GM19395 (cell line): ENCODE results near the gene IL1RAPL2.

Source experiments
- ATAC-seq: cut with Tn5 transposase; IDR thresholded peaks from one replicate; pipeline ENCODE4 v1.9.1; 2021; ENCODE audit warnings: mild to moderate bottlenecking, moderate library complexity; ENCODE audit not compliant: unreplicated experiment

IL1RAPL2 gene

GRCh38 chrX:105260291-105261043 lies 694.5 kb downstream of the IL1RAPL2 start:
- ATAC-seq, result no peak

GRCh38 chrX:105263171-105263570 lies 697.2 kb downstream of the IL1RAPL2 start:
- no peak for ATAC-seq

- ATAC-seq, result no peak
Observed at GRCh38 chrX:105263801-105264200, 697.8 kb downstream of the IL1RAPL2 start.

- no peak for ATAC-seq
Observed at GRCh38 chrX:105265093-105265492, 699.1 kb downstream of the IL1RAPL2 start.

- no peak for ATAC-seq
Observed at GRCh38 chrX:105266456-105266855, 700.5 kb downstream of the IL1RAPL2 start.

GRCh38 chrX:105267167-105267566 lies 701.2 kb downstream of the IL1RAPL2 start:
- no peak for ATAC-seq

DNA sequence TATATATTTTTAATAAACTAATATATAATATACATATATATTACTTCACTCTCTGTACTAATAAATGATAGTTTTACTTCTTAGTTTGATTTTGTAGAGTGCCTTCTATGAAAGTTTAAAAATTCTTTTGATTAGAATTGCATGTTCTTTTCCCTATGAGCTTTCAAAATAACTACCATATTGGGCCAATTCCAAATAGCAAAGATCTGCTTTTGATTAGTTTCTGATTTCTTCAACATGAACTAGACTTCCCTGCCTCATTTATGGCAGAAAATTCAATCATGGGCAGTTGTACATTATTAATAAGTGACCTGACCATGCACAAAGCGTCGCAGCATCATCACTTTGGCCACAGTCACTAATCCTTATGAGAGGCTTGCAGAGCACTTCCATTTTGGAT lies 703.4 kb downstream of the IL1RAPL2 start:
- ATAC-seq, result no peak

GRCh38 chrX:105273326-105273725 lies 707.3 kb downstream of the IL1RAPL2 start:
- ATAC-seq, result no peak

GRCh38 chrX:105274091-105274490 lies 708.1 kb downstream of the IL1RAPL2 start:
- no peak for ATAC-seq

DNA sequence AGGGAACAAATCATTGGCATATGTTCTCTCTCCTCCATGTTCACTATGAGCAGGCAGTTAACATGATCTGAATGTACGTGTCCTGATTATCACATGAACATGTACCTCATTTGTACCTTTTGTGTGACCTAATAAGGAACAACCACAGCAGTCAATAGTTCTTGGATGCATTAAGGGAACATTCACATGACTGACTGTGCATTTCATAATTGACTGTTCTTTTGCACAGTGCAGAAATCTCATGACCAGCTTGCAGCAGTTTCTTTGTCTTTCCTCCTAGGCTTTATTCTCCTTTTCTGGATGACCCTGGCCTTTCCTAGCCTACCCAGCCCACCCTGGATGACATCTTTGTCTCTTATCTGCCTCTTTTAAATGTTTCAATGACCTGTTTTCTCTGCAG lies 711.1 kb downstream of the IL1RAPL2 start:
- no peak for ATAC-seq

DNA sequence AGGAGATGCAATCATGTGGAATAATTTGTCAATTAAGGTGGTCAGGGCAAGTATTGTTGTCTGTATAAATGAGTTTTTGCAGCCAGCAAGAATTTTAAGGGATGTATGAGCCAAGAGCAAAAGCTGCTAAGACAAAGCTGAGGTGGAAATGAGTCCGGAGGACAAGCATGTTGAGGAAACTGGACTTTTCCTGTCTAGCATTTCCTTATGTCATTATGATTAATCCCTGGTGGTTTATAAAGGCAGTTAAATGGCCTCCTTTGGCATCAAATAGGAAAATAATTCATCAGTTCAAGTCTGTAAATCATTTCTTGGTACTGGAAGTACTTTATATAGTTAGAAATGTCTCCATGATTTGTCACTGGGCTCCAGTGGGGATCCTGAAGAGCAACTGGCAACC lies 716.1 kb downstream of the IL1RAPL2 start:
- no peak for ATAC-seq

GRCh38 chrX:105297041-105297440 lies 731.0 kb downstream of the IL1RAPL2 start:
- ATAC-seq, result no peak

- ATAC-seq, result no peak
Observed at GRCh38 chrX:105299286-105299685, 733.3 kb downstream of the IL1RAPL2 start.

DNA sequence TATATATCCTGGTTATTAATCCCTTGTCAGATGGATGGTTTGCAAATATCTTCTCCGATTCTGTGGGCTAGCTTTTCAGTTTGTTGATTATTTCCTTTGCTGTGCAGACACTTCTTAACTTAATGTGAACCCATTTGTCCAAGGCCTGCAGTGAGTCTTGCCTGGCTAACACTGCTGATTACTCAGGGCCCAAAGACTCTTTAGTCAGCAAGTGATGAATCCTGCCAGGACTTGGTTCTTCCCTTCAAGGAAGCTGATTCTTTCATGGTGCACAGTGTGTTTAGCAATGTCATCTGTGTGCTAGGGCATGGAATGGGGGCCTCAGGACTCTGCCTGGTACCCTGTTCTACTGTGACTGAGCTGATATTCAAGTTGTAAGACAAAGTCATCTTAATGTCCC lies 736.2 kb downstream of the IL1RAPL2 start:
- ATAC-seq, result no peak

DNA sequence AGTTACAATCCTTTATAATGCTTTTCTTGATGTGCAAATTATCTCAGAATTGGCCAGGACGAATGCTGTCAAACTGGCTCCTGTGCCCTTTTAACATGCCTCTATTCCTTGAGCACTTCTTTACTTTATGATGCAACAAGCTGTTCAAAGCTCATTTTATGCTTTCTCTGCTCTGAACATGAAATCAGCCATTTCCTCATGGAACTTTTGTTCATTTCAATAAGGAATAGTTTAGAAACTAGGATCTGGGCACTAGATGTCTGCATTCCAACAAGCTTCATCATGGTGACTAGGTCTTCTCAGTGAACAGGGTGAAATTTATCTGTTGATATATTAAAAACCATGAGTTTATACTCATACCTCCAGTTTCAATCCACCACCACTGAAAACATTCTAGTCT lies 741.8 kb downstream of the IL1RAPL2 start:
- ATAC-seq, result no peak

DNA sequence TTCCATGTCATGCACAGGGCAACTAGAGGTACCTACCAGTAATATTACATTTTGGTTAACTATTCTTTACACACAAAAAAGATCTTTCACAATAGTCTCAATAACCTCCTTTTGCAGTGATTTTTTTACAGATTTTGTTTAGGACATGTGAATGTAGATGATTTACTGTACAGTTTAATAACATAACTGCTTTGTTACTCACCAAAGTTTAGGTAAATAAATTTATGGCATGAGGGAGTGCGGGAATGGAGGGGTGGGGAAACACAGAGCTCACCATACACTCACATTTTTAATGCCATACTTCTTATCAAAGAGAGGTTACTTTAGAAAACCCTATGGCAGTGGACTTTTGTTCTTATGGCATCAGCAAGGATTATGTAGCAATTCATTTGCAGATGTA lies 747.6 kb downstream of the IL1RAPL2 start:
- no peak for ATAC-seq

DNA sequence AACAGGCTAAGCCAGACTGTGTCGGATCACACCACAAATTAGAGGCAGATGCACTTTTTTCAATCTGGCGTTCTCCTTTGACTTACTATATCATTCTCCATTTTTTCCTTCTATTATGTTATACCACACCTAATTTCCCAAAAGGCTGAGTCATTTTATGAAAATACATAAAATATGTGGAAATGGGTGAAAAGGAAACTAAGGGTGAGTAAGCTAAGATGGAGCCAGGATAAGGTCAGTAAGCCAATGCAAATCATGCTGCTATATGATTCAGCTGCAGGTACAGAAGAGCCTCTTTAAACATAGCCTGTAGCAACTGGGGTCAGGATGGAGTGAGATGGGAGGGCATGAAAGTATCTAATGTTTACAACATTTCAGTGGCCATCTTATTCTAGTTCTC lies 748.5 kb downstream of the IL1RAPL2 start:
- ATAC-seq, result no peak

DNA sequence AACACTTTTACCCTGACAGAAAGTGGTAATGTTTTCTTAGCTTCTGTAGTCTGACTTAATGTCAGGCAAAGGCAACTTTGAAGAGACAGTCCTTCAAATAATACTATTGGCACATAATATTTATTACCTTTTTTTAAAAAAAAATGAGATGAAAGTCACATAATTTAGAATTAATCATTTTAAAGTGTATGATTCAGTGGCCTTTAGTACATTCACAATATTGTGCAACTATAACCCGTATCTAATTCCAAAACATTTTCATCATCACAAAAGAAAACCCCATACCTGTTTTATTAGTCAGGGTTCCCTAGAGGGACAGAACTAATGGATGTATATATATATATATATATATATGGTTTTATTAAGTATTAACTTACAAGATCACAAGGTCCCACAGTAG lies 749.2 kb downstream of the IL1RAPL2 start:
- ATAC-seq, result no peak

DNA sequence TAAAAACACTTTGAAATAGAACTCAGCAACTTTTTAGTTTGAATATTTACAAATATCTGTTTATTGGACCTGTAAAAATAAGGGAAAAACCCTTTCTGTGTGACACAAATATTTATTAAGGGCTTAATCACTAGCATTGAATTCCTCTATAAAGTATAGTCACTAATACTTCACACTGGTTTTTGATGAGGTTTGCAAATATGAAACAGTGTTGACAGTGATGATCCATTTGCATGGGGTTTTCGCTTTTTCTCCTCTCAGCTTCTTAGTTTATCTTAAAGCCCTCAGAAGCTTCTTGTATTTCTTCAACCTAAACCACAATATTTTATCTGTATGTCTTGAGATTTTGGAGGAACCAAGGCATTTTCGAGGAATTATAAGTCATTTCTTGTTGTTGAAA lies 751.1 kb downstream of the IL1RAPL2 start:
- ATAC-seq, result no peak

DNA sequence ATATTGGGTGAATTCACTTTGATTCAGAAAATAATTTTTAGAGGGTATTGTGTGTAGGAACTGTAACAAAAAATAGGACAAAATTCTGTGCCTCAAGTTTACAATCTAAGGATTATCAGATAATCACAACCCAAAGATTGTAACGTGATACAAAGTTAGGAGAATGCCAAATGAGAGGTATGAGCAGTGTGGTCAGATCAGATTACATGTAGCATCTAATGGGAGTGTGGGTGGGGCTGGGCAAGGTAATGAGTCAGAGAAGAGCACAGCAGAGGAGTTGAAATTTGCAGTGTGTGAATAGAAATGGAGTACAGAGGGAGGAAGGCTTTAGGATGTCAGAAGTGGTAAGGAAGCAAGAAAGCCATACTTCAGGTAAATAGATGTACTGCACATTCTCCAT lies 757.9 kb downstream of the IL1RAPL2 start:
- no peak for ATAC-seq

- no peak for ATAC-seq
Observed at GRCh38 chrX:105328773-105329172, 762.8 kb downstream of the IL1RAPL2 start.

GRCh38 chrX:105331244-105331643 lies 765.2 kb downstream of the IL1RAPL2 start:
- ATAC-seq, result no peak

DNA sequence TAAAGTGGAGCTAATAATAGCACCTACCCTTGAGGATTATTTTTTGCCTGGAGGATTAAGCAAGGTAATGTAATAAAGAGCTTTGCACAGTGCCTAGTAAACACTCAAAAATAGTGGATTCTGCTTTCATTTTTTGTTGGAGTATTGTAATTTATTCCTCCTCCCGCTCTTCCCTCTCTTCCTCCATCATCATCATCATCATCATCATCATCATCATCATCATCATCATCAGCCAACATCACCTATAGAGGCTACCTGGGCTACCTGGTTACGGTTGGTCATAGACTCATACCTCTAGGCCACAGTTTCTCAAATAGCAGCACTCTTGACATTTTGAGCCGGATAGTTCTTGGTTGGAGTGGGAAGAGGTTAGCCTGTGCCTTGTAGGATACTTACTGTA lies 781.4 kb downstream of the IL1RAPL2 start:
- ATAC-seq, result no peak
